WI38 (cell line): ENCODE measurements around the gene CLRN2.

ENCODE experiments used
- H3K4me3 ChIP-seq: 2 replicates; pipeline ENCODE4 v1.5.1; 2011; ENCODE audit warnings: low read depth, mild to moderate bottlenecking, control low read depth, low read length
- CTCF ChIP-seq: IDR thresholded peaks from 2 replicates; pipeline ENCODE4 v1.5.1; 2012; ENCODE audit warnings: low read depth, mild to moderate bottlenecking, control low read depth, low read length

CLRN2 gene

GRCh38 chr4:17514865-17515264 is at the start of gene CLRN2:
TSS of gene CLRN2 (plus strand) at chr4:17515165. CDS start at chr4:17515267, 102 bp downstream.
- H3K4me3 ChIP-seq, result no peak within 1 kb of the TSS
- TF ChIP-seq CTCF, result no peak

- H3K4me3 ChIP-seq, result no peak overlapping the region
- TF ChIP-seq CTCF, result no peak
Measured at GRCh38 chr4:17468619-17469221, 46.2 kb upstream of the CLRN2 start.

GRCh38 chr4:17469931-17470674 is 44.9 kb upstream of the CLRN2 start:
- no peak for TF ChIP-seq CTCF

GRCh38 chr4:17475481-17475880 is 39.5 kb upstream of the CLRN2 start:
- no peak for TF ChIP-seq CTCF

More at GRCh38 chr4:17469931-17470674, 44.9 kb upstream of the CLRN2 start:
- no peak overlapping the region for H3K4me3 ChIP-seq

GRCh38 chr4:17476853-17477252 is 38.1 kb upstream of the CLRN2 start:
- TF ChIP-seq CTCF, result no peak
- H3K4me3 ChIP-seq, result no peak overlapping the region

More at GRCh38 chr4:17475481-17475880, 39.5 kb upstream of the CLRN2 start:
- H3K4me3 ChIP-seq, result no peak overlapping the region

GRCh38 chr4:17477774-17478472 is 37.0 kb upstream of the CLRN2 start:
- H3K4me3 ChIP-seq, result no peak overlapping the region
- no peak for TF ChIP-seq CTCF
